Spinal cord (tissue), 10 donors: ENCODE measurements around the gene PRRC2B. TPM values are rescaled to one million over a fixed set of nuclear protein-coding genes. Genes with fewer than 3 reads are reported as not detected.
"Not testable (repeated sequence)": the region's sequence is repeated elsewhere in the genome, so short reads cannot be mapped to it uniquely, and the experiment has no call there.

Experiments
- DNase-seq, 6 donors: peaks; one replicate each; pipeline versions ENCODE4 v3.0.0 to v3.0.0-alpha.2; 2013 to 2015; ENCODE audit warnings: low spot score in 6 of 6, low read depth in 4 of 6
- H3K27ac ChIP-seq: one replicate; pipeline ENCODE4 v1.5.1; 2013; ENCODE audit warnings: low read depth, low read length, control low read depth
- H3K27me3 ChIP-seq: one replicate; pipeline ENCODE4 v1.6.1; 2013; ENCODE audit warnings: low read length; ENCODE audit not compliant: control insufficient read depth, insufficient read depth
- H3K36me3 ChIP-seq: one replicate; pipeline ENCODE4 v1.6.1; 2013; ENCODE audit warnings: low read length; ENCODE audit not compliant: control insufficient read depth, insufficient read depth
- H3K4me1 ChIP-seq: one replicate; pipeline ENCODE4 v1.6.1; 2013; ENCODE audit warnings: low read length; ENCODE audit not compliant: control insufficient read depth, insufficient read depth
- H3K4me3 ChIP-seq: one replicate; pipeline ENCODE4 v1.5.1; 2013; ENCODE audit warnings: low read depth, low read length, control low read depth
- H3K9me3 ChIP-seq: one replicate; pipeline ENCODE4 v1.6.1; 2013; ENCODE audit warnings: low read length; ENCODE audit not compliant: control insufficient read depth, insufficient read depth
- WGBS: methylation state at CpG from one replicate; pipeline ENCODE4 v1.1.5; 2013; ENCODE audit warnings: missing lambda C conversion rate; ENCODE audit not compliant: insufficient coverage; 5-methylcytosine and 5-hydroxymethylcytosine counted together
- polyA plus RNA-seq, 2 donors: library from polyadenylated mRNA; unstranded; fragments of 120-200 nt; gene quantifications; one replicate each; pipeline ENCODE4 v1.2.1, GENCODE V29; 2013; ENCODE audit not compliant: insufficient read length in 2 of 2
- small RNA-seq: library from RNA; depleted of rRNA; stranded (forward); fragments of <200 nt; gene quantifications from one replicate; pipeline ENCODE3, GENCODE V24; 2014; ENCODE audit warnings: low replicate concordance
- total RNA-seq, 2 donors: library from RNA; depleted of rRNA in 1 of 2; stranded (reverse); fragments of 120-200 nt in 1 of 2; fragments of >200 nt in 1 of 2; gene quantifications; one replicate each; pipeline versions ENCODE4 v1.2.3 to v1.2.4, GENCODE V29; 2013 to 2014
- donor health status: healthy.

Gene PRRC2B
- total and polyA plus RNA-seq, 4 donors = 112 to 219 (median 158) TPM

- H3K4me1 ChIP-seq = peaks cover 17% of the 10 kb centered on the region
- H3K4me3 ChIP-seq, H3K27ac ChIP-seq, H3K9me3 ChIP-seq, DNase-seq, H3K36me3 ChIP-seq: not testable (repeated sequence)
- 79% methylated on average over 9 of the region's 10 CpGs for WGBS
- H3K27me3 ChIP-seq = peaks cover 39% of the 10 kb centered on the region
Measured at GRCh38 chr9:131549186-131549585, 155.3 kb downstream of the PRRC2B start.

Small RNA genes lying within 50 kb of the gene (small RNA-seq; reads per million reads assigned to genes)
- gene SNORD62A (0.14 reads per million), gene SNORD62B (not detected)

Other genes starting within 250 kb of the PRRC2B start
- gene FAM78A, start 117.6 kb upstream of the PRRC2B start, total RNA-seq = 1 to 10 TPM; 2.7 to 3.9 TPM
- 1 to 10 TPM; 5.1 to 7.4 TPM for gene FAM78A, start 117.6 kb upstream of the PRRC2B start, polyA plus RNA-seq
- 1 to 10 TPM; 6.2 to 9.8 TPM for gene PLPP7, start 104.4 kb upstream of the PRRC2B start, total RNA-seq
- gene PLPP7, start 104.4 kb upstream of the PRRC2B start, polyA plus RNA-seq = 10 to 100 TPM; 12.8 to 15.3 TPM
- gene POMT1, start 108.8 kb downstream of the PRRC2B start, total RNA-seq = 10 to 100 TPM; 39.2 to 60.6 TPM
- 10 to 100 TPM; 85.5 to 92.7 TPM for gene POMT1, start 108.8 kb downstream of the PRRC2B start, polyA plus RNA-seq
- gene UCK1, start 137.2 kb downstream of the PRRC2B start, total RNA-seq = 10 to 100 TPM; 14.2 to 35.4 TPM
- 10 to 100 TPM; 56.4 to 57.7 TPM for gene UCK1, start 137.2 kb downstream of the PRRC2B start, polyA plus RNA-seq
- gene PRRT1B, start 151.4 kb downstream of the PRRC2B start, total RNA-seq = under 1 TPM in 1 of 2 donors, not detected in 1; 0.28 TPM
- gene PRRT1B, start 151.4 kb downstream of the PRRC2B start, polyA plus RNA-seq = 1 to 10 TPM in 1 of 2 donors, under 1 TPM in 1; 0.19 to 1.1 TPM